Neuronal stem cell (in vitro differentiated cells): ENCODE data around the gene TLE1.

Experiments used
- DNase-seq: peaks from one replicate; pipeline ENCODE4 v3.0.0-alpha.2; 2013; ENCODE audit warnings: low spot score
- H2AFZ ChIP-seq: one replicate; pipeline ENCODE4 v1.6.1; 2013; ENCODE audit warnings: mild to moderate bottlenecking, low read length, inconsistent platforms
- H2AK5ac ChIP-seq: 2 replicates; pipeline ENCODE4 v1.6.1; 2013; ENCODE audit warnings: low read depth, mild to moderate bottlenecking, inconsistent platforms, low read length, moderate library complexity, mixed read lengths
- H2BK120ac ChIP-seq: 2 replicates; pipeline ENCODE4 v1.6.1; 2013; ENCODE audit warnings: low read depth, mild to moderate bottlenecking, inconsistent platforms, low read length, moderate library complexity, mixed read lengths
- H2BK12ac ChIP-seq: one replicate; pipeline ENCODE4 v1.6.1; 2013; ENCODE audit warnings: low read length, inconsistent platforms
- H2BK15ac ChIP-seq: 2 replicates; pipeline ENCODE4 v1.6.1; 2013; ENCODE audit warnings: mild to moderate bottlenecking, low read length, inconsistent platforms, mixed read lengths
- H2BK5ac ChIP-seq: one replicate; pipeline ENCODE4 v1.6.1; 2013; ENCODE audit warnings: inconsistent platforms, mild to moderate bottlenecking, low read length, moderate library complexity
- H3K14ac ChIP-seq: one replicate; pipeline ENCODE4 v1.6.1; 2013; ENCODE audit warnings: low read length, inconsistent platforms
- H3K18ac ChIP-seq: 2 replicates; pipeline ENCODE4 v1.6.1; 2013; ENCODE audit warnings: low read length, inconsistent platforms
- H3K23ac ChIP-seq: 2 replicates; pipeline ENCODE4 v1.6.1; 2013; ENCODE audit warnings: low read depth, mild to moderate bottlenecking, mixed read lengths, low read length, inconsistent platforms; ENCODE audit not compliant: poor library complexity
- H3K27ac ChIP-seq: replicated peaks from 3 replicates; pipeline ENCODE4 v1.5.1; 2013; ENCODE audit warnings: low read length, inconsistent platforms
- H3K27me3 ChIP-seq, 3 experiments: 2 replicates each; pipeline ENCODE4 v1.6.1; 2013; ENCODE audit warnings: low read length in 3 of 3, mild to moderate bottlenecking in 2 of 3, inconsistent platforms in 1 of 3, low read depth in 1 of 3, mixed read lengths in 1 of 3, moderate library complexity in 1 of 3; ENCODE audit not compliant: control insufficient read depth in 3 of 3, insufficient read depth in 3 of 3
- H3K36me3 ChIP-seq, 2 donors: replicated peaks in 1 of 2; 2 replicates each; pipeline ENCODE4 v1.6.1; 2013; ENCODE audit warnings: low read length in 2 of 2; ENCODE audit not compliant: control insufficient read depth in 2 of 2, insufficient read depth in 2 of 2
- H3K4ac ChIP-seq: 2 replicates; pipeline ENCODE4 v1.6.1; 2013; ENCODE audit warnings: inconsistent platforms, mild to moderate bottlenecking, low read length, moderate library complexity
- H3K4me1 ChIP-seq, 2 donors: 1 replicate in 1 of 2; 2 replicates in 1 of 2; pipeline ENCODE4 v1.6.1; 2013; ENCODE audit warnings: low read length in 2 of 2, low read depth in 1 of 2; ENCODE audit not compliant: control insufficient read depth in 2 of 2, insufficient read depth in 1 of 2
- H3K4me2 ChIP-seq: one replicate; pipeline ENCODE4 v1.6.1; 2013; ENCODE audit warnings: mild to moderate bottlenecking, low read length, inconsistent platforms; ENCODE audit not compliant: insufficient read depth, poor library complexity, severe bottlenecking
- H3K4me3 ChIP-seq, 2 donors: 2 replicates each; pipeline ENCODE4 v1.5.1; 2013; ENCODE audit warnings: low read length in 2 of 2, mild to moderate bottlenecking in 2 of 2, inconsistent platforms in 1 of 2, moderate library complexity in 1 of 2
- H3K79me1 ChIP-seq: one replicate; pipeline ENCODE4 v1.6.1; 2013; ENCODE audit warnings: low read depth, mild to moderate bottlenecking, inconsistent platforms, low read length, moderate library complexity
- H3K9ac ChIP-seq: one replicate; pipeline ENCODE4 v1.6.1; 2013; ENCODE audit warnings: mild to moderate bottlenecking, low read depth, low read length, inconsistent platforms; ENCODE audit not compliant: poor library complexity
- H3K9me3 ChIP-seq, 2 donors: replicated peaks in 1 of 2; 2 replicates each; pipeline versions ENCODE3 to v1.6.1; 2013; ENCODE audit warnings: low read length in 2 of 2, mild to moderate bottlenecking in 2 of 2, inconsistent platforms in 1 of 2, low read depth in 1 of 2, mixed read lengths in 1 of 2, moderate library complexity in 1 of 2; ENCODE audit not compliant: control insufficient read depth in 2 of 2, insufficient read depth in 1 of 2
- H4K8ac ChIP-seq: one replicate; pipeline ENCODE4 v1.6.1; 2013; ENCODE audit warnings: low read depth, mild to moderate bottlenecking, inconsistent platforms, low read length, moderate library complexity
- H4K91ac ChIP-seq: one replicate; pipeline ENCODE4 v1.6.1; 2013; ENCODE audit warnings: low read length, low read depth, mild to moderate bottlenecking, inconsistent platforms; ENCODE audit not compliant: poor library complexity
- WGBS, 2 donors: extraction: QIAGEN DNeasy Blood & Tissue Kit; methylation state at CpG; one replicate each; pipeline ENCODE4 v1.1.7; 2013; ENCODE audit warnings: missing lambda C conversion rate in 2 of 2, mixed read lengths in 1 of 2; ENCODE audit not compliant: insufficient read length in 2 of 2, insufficient replicate concordance in 1 of 2; ENCODE audit errors: extremely low coverage in 2 of 2; 5-methylcytosine and 5-hydroxymethylcytosine counted together

The TLE1 gene

DNA sequence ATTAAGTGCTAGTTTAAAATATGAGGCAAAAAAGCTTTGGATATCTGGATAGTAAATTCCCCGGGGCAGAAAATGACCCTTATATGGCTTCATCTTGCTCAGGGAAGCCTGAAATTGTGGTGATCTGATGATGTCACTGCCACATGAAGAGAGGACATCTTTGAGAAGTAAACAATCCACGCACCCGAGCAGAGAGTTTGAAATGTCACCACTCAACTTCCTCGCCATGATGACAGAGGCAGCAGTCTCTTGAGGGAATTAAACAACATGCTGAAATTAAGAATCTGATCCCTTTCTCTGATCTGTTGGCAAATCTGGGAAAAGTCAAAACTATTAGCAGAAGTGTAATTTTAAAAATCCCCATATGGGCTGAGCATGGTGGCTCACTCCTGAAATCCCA, 110.0 kb downstream of the TLE1 start:
- Histone ChIP-seq H2AK5ac (no peak overlapping the region), H3K79me1 (no peaks in the 10 kb centered on the region), H3K27me3 (no peaks in the 10 kb centered on the region), H4K91ac (no peak overlapping the region), H2AFZ (no peak overlapping the region), H3K23ac (no peak overlapping the region), H3K4ac (no peak overlapping the region), H3K36me3 (peaks cover 5 to 25% of the 10 kb centered on the region in 2 donors), H2BK12ac (no peak overlapping the region), H2BK5ac (no peak overlapping the region), H2BK15ac (no peak overlapping the region), H3K27ac (no peak overlapping the region), H2BK120ac (no peak overlapping the region), H3K18ac (no peak overlapping the region), H3K14ac (no peak overlapping the region), H4K8ac (no peak overlapping the region), H3K9ac (no peak overlapping the region), H3K4me1 (peaks cover 6 to 9% of the 10 kb centered on the region in 2 donors), H3K9me3 (no peaks in the 10 kb centered on the region), H3K4me2 (no peak overlapping the region), H3K4me3 (no peak overlapping the region)
- no peak for DNase-seq
- WGBS, 2 donors: no CpG with 5 or more reads among the region's 4 CpGs

- Histone ChIP-seq H3K9me3 (no peaks in the 10 kb centered on the region), H4K8ac (no peak overlapping the region), H2BK120ac (no peak overlapping the region), H2BK12ac (no peak overlapping the region), H2AFZ (no peak overlapping the region), H2BK5ac (no peak overlapping the region), H3K4ac (no peak overlapping the region), H4K91ac (no peak overlapping the region), H3K79me1 (no peaks in the 10 kb centered on the region), H3K27ac (no peak overlapping the region), H3K14ac (no peak overlapping the region), H2AK5ac (no peak overlapping the region), H3K27me3 (no peaks in the 10 kb centered on the region), H3K4me3 (no peak overlapping the region), H3K4me1 (peaks cover 11 to 13% of the 10 kb centered on the region in 2 donors), H3K18ac (no peak overlapping the region), H3K4me2 (no peak overlapping the region), H3K36me3 (peaks cover 0 to 17% of the 10 kb centered on the region in 2 donors), H3K9ac (no peak overlapping the region), H3K23ac (no peak overlapping the region), H2BK15ac (no peak overlapping the region)
- DNase-seq: no peak
Measured at GRCh38 chr9:81578606-81579005, 110.7 kb downstream of the TLE1 start.

DNA sequence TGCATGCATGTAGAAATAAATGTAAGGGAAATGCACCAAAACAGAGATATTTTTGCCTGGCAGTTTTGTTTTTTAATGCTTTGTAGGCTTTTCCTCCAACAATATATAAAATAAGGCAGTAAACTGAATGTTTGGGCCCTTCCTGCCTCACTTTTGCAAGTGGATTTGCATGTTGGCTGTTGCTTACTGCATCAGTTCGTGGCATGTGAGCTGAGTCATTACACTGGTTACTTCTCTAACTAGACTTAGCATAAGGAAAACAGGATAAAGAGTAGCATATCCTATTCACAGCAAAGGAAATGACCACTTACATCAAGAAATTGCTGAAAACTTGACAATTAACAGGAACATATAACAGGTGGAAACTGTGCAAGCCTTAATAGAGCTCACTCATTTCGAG, 113.4 kb downstream of the TLE1 start:
- Histone ChIP-seq H2AK5ac (no peak overlapping the region), H3K9ac (no peak overlapping the region), H2BK12ac (no peak overlapping the region), H2BK5ac (no peak overlapping the region), H3K4me1 (peaks cover 12 to 20% of the 10 kb centered on the region in 2 donors), H4K8ac (no peak overlapping the region), H3K14ac (no peak overlapping the region), H4K91ac (no peak overlapping the region), H2AFZ (no peak overlapping the region), H3K18ac (no peak overlapping the region), H3K4ac (no peak overlapping the region), H3K4me3 (no peak overlapping the region), H3K23ac (no peak overlapping the region), H3K27ac (no peak overlapping the region), H2BK15ac (no peak overlapping the region), H2BK120ac (no peak overlapping the region), H3K79me1 (no peaks in the 10 kb centered on the region), H3K4me2 (no peak overlapping the region), H3K27me3 (no peaks in the 10 kb centered on the region), H3K9me3 (no peaks in the 10 kb centered on the region), H3K36me3 (peaks cover 0 to under 1% of the 10 kb centered on the region in 2 donors)
- WGBS, 2 donors: no CpG with 5 or more reads among the region's 2 CpGs
- DNase-seq: no peak

DNA sequence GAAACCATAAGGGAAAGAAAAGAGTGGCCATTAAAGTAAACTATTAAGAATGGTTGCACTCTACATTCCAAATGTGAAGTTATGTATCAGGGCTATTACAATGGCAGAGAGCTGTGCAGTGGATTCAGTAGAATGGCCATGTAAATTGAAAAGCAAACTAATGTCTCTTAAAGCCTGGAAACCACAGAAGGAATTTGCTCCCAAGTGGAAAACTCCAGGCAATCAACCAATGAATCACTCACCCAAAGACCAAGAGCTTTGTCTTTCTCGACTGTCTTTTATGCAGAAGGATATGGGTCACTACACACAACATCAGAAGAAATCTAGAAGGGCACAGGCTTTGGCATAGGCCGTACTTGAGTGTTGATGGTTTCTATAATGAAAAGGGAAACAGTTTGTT, 114.9 kb downstream of the TLE1 start:
- no peak overlapping the region for H3K23ac ChIP-seq
- H3K18ac ChIP-seq: no peak overlapping the region
- no peak overlapping the region for H4K91ac ChIP-seq
- H2BK12ac ChIP-seq: no peak overlapping the region
- no peak overlapping the region for H2AK5ac ChIP-seq
- no peak overlapping the region for H3K4me2 ChIP-seq
- H3K9me3 ChIP-seq: no peaks in the 10 kb centered on the region
- H3K14ac ChIP-seq: no peak overlapping the region
- H3K4me1 ChIP-seq: peaks cover 12 to 20% of the 10 kb centered on the region in 2 donors
- H2AFZ ChIP-seq: no peak overlapping the region
- no peak overlapping the region for H2BK5ac ChIP-seq
- H3K79me1 ChIP-seq: no peaks in the 10 kb centered on the region
- H3K4ac ChIP-seq: no peak overlapping the region
- no CpG with 5 or more reads among the region's 2 CpGs for WGBS, 2 donors
- no peak overlapping the region for H3K27ac ChIP-seq
- no peak overlapping the region for H4K8ac ChIP-seq
- H2BK120ac ChIP-seq: no peak overlapping the region
- DNase-seq: no peak
- H3K36me3 ChIP-seq: no peaks in the 10 kb centered on the region
- H2BK15ac ChIP-seq: no peak overlapping the region
- no peaks in the 10 kb centered on the region for H3K27me3 ChIP-seq
- H3K4me3 ChIP-seq: no peak overlapping the region
- no peak overlapping the region for H3K9ac ChIP-seq
